ENCODE results near the gene CT45A8.
"Not testable (repeated sequence)": the region's sequence is repeated elsewhere in the genome, so short reads cannot be mapped to it uniquely, and the experiment has no call there.

CT45A8 gene, protein sequence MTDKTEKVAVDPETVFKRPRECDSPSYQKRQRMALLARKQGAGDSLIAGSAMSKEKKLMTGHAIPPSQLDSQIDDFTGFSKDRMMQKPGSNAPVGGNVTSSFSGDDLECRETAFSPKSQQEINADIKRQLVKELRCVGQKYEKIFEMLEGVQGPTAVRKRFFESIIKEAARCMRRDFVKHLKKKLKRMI

DNA sequence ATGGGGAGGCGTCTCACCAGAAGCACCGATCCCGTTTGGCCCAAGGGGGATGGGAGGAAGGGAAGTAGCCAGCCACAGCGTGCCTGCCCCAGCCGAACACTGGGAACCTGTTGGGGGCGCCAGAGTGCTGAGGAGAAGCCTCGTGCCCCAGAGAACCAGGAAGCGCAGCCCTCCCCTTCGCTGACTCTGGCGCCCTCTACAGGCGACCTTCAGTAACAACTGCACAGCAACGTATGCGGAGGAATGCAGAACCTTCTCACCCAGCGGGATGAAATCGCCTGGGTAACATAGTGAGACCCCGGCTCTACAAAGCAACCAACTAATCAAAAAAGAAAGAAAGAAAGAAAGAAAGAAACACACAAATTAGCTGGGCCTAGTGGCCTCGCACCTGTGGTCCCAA is at the start of gene CT45A8:
Gene CT45A8, minus strand, starts transcription at position 101 of the 400 bp plus-strand sequence. CDS start 3,755 bp downstream, outside the sequence.
- DNase-seq, result not testable (repeated sequence)

DNA sequence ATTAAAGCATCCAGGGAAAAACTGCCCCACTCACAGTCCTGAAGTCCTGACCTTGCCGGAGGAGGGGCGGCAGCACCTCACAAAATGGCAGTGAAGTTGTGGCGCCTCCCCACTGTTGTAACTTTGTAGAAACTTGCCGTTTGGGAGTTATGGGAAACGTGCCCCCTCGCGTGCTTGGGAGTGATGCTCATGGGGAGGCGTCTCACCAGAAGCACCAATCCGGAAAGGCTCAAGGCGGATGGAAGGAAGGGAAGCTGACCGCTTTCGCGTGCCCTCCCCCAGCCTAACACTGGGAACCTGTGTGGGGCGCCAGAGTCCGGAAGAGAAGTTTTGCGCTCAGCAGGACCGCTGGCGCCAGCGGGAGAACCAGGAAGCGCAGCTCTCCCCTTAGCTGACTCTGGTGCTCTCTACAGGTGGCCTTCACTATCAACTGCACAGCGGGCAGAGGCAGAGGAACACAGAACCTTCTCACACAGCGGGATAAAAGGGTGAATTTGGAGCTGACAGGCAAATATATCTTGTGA is 39.0 kb upstream of the CT45A8 start, which contains the start of the genes CT45A10 and SAGE1:
Gene CT45A10, minus strand, starts transcription at position 151 of the 524 bp plus-strand sequence. CDS start 8,100 bp downstream, outside the sequence.
Gene SAGE1, plus strand, starts transcription at position 423 of the 524 bp plus-strand sequence. CDS start 2,527 bp downstream, outside the sequence.
- no peak for DNase-seq

DNA sequence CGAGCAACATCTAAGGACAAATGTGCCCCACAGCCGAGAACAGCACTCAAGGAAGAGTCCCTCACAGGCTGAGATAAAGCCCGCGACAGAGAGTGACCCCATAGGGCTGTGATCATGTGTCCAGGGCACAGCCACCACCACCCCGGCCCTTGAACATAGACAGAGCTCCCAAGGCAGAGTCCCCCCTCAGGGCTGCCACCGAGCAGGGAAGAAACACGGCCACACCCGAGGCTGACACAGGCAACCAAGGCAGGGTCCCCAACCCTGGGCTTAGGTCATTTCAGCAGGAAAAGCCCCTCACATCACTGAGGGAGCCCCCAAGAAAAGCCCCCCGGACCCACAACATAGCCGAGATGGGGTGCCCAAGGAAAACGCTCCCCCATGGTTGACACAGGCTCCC is 38.4 kb upstream of the CT45A8 start:
- DNase-seq, result no peak

DNA sequence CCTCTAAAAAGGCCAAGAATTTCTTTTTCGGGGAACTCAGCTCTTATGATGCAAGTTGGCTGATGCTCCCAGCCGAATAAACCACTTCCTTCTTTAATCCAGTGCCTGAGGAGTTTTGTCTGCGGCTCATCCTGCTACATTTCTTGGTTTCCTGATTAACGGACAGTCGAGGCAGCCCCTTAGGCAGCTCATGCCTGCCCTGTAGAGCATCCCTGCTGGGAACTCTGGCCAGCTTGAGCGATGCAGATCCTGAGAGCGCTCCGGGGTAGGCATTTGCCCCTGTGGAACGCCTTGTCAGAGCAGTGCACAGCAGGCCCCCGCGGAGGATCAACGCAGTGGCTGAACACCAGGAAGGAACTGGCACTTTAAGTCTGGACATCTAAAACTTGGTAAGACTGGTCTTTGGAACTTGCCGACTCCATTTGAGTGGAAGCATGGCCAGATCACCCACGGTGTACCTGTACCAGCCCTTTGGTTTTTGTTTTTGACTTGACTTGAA is 35.8 kb upstream of the CT45A8 start:
- no peak for DNase-seq

DNA sequence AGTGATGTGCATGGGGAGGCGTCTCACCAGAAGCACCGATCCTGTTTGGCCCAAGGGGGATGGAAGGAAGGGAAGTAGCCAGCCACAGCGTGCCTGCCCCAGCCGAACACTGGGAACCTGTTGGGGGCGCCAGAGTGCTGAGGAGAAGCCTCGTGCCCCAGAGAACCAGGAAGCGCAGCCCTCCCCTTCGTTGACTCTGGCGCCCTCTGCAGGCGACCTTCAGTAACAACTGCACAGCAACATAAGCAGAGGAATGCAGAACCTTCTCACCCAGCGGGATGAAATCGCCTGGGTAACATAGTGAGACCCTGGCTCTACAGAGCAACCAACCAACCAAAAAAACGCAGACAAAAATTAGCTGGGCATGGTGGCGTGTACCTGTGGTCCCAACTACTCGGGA is 34.6 kb upstream of the CT45A8 start:
- not testable (repeated sequence) for DNase-seq

DNA sequence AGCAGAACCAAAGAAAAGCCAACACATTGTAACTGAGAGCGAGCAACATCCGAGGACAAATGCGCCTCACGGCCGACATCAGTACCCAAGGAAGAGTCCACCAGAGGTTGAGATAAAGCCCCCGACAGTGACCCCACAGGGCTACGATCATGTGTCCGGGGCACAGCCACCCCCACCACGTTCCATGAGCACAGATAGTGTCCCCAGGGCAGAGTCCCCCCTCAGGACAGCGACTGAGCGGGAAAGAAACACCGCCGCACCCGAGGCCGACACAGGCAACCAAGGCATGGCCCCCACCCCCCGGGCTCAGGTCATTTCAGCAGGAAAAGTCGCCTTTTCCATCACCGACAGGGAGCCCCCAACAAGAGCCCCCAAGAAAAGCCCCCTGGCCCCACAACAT is 33.9 kb upstream of the CT45A8 start:
- DNase-seq, result not testable (repeated sequence)

DNA sequence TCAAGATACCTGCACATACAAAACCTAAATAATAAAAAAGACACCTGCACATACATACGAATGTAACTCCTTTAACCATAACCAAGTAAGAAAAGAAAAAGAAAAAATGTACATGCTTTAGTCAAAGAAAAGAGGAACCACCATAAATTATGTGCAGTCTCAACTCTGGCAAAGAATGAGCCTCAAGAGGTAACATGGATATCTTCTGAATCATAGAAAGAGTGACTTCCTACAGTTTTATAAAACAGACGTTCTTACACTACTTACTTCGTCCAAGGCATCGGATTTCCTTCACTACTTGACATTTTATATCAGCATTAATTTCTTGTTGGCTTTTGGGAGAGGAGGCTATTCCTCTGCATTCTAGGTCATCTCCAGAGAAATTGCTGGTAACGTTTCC is 28.4 kb upstream of the CT45A8 start:
- DNase-seq, result not testable (repeated sequence)

GRCh38 chrX:135871712-135872111 is 17.4 kb upstream of the CT45A8 start, which contains the start of gene CT45A9:
Gene CT45A9, minus strand, starts transcription at chrX:135871812. Its CDS starts 3,751 bp downstream, at chrX:135868061.
- DNase-seq, result not testable (repeated sequence)

- not testable (repeated sequence) for DNase-seq
These were observed 17.2 kb downstream of the CT45A8 start, which contains the start of gene CT45A7 for GRCh38 chrX:135837180-135837579. Gene CT45A7, minus strand, starts transcription at chrX:135837280. Its CDS starts 3,747 bp downstream, at chrX:135833533.

- not testable (repeated sequence) for DNase-seq
These were observed 34.4 kb downstream of the CT45A8 start, which contains the start of gene CT45A2 for GRCh38 chrX:135819912-135820311. Gene CT45A2, minus strand, starts transcription at chrX:135820012. Its CDS starts 3,747 bp downstream, at chrX:135816265.

- not testable (repeated sequence) for DNase-seq
These were observed 51.7 kb downstream of the CT45A8 start, which contains the start of gene CT45A6 for GRCh38 chrX:135802687-135803086. Gene CT45A6, minus strand, starts transcription at chrX:135802787. Its CDS starts 3,794 bp downstream, at chrX:135798993.
